GM12878 (cell line): ENCODE results near the gene C1orf21. TPM values are rescaled to one million over a fixed set of nuclear protein-coding genes. Genes with fewer than 3 reads are reported as not detected.

Source experiments
- ATAC-seq: fragments of 200-7000 bp; cut with Tn5 transposase; 3 replicates; pipeline ENCODE4 v1.9.1; 2020; ENCODE audit warnings: mild to moderate bottlenecking, moderate library complexity
- BruUV-seq: library from RNA; stranded (reverse); fragments of 400-500 nt; replicated peaks from 2 replicates; lab custom pipeline; 2021; lab: Mats Ljungman, UMichigan
- CTCF ChIA-PET: fragments of 300-600 bp; sonication (Branson Sonifier 250); formaldehyde crosslinking; extraction: SDS; loops from one replicate; lab custom pipeline; 2021; ENCODE audit warnings: inconsistent platforms; lab: Yijun Ruan, JAX
- POLR2A ChIA-PET: fragments of 350-600 bp; formaldehyde crosslinking; extraction: SDS; loops from one replicate; lab custom pipeline; 2021; ENCODE audit warnings: inconsistent platforms; lab: Charles Lee
- RAD21 ChIA-PET: fragments of 300-600 bp; sonication (Branson Sonifier 250); formaldehyde crosslinking; loops from one replicate; lab custom pipeline; 2023; ENCODE audit warnings: antibody characterized with exemption; ENCODE audit not compliant: unreplicated experiment; lab: Charles Lee
- SMC1A ChIA-PET: fragments of 300-600 bp; sonication (Branson Sonifier 250); formaldehyde crosslinking; loops from one replicate; lab custom pipeline; 2023; ENCODE audit not compliant: unreplicated experiment, uncharacterized antibody; lab: Charles Lee
- DNase-seq: peaks from one replicate; pipeline ENCODE4 v3.0.0-alpha.2; 2011; ENCODE audit warnings: low read depth, low spot score
- FAIRE-seq: peaks from 3 replicates; lab custom pipeline; 2011; peaks lifted over from hg19 to GRCh38; lab: Jason Lieb, UNC
- H2AFZ ChIP-seq: 2 replicates; pipeline ENCODE4 v1.6.0; 2011; ENCODE audit warnings: low read depth, low read length, control low read depth; ENCODE audit not compliant: control insufficient read depth
- H3K27ac ChIP-seq: 2 replicates; pipeline ENCODE4 v1.5.1; 2011; ENCODE audit warnings: control low read depth; ENCODE audit not compliant: control insufficient read depth, insufficient read depth
- H3K27me3 ChIP-seq, 2 experiments: replicated peaks in 1 of 2; 2 replicates each; pipeline versions ENCODE4 v1.6.0 to v1.6.1; 2011; ENCODE audit warnings: low read length in 1 of 2; ENCODE audit not compliant: control insufficient read depth in 2 of 2, insufficient read depth in 2 of 2
- H3K36me3 ChIP-seq, 2 experiments: 2 replicates each; pipeline ENCODE4 v1.5.1; 2011; ENCODE audit warnings: low read length in 1 of 2; ENCODE audit not compliant: control insufficient read depth in 2 of 2, insufficient read depth in 2 of 2
- H3K4me1 ChIP-seq: 2 replicates; pipeline ENCODE4 v1.6.1; 2011; ENCODE audit warnings: mild to moderate bottlenecking, low read length, moderate library complexity, mixed read lengths; ENCODE audit not compliant: control insufficient read depth, insufficient read depth
- H3K4me2 ChIP-seq: 2 replicates; pipeline ENCODE4 v1.6.0; 2011; ENCODE audit warnings: control low read depth; ENCODE audit not compliant: control insufficient read depth, insufficient read depth
- H3K4me3 ChIP-seq: fragments of 200-600 bp; sonication (generic); 2 replicates; pipeline ENCODE4 v1.5.1; 2016
- H3K79me2 ChIP-seq: 2 replicates; pipeline ENCODE4 v1.6.0; 2011; ENCODE audit warnings: low read length; ENCODE audit not compliant: control insufficient read depth, insufficient read depth
- H3K9ac ChIP-seq: 2 replicates; pipeline ENCODE4 v1.8.0; 2011; ENCODE audit warnings: low read length, control low read depth, mixed read lengths; ENCODE audit not compliant: control insufficient read depth, insufficient read depth
- H3K9me3 ChIP-seq: replicated peaks from 3 replicates; pipeline ENCODE4 v1.5.1; 2011; ENCODE audit warnings: mild to moderate bottlenecking, low read length; ENCODE audit not compliant: control insufficient read depth, insufficient read depth
- H4K20me1 ChIP-seq: 2 replicates; pipeline ENCODE4 v1.6.0; 2011; ENCODE audit not compliant: control insufficient read depth, insufficient read depth
- BACH1 ChIP-seq: fragments of 450-650 bp; IDR thresholded peaks from 2 replicates; pipeline ENCODE4 v1.6.1; 2017; ENCODE audit warnings: mild to moderate bottlenecking, borderline replicate concordance
- CREM ChIP-seq: IDR thresholded peaks from 2 replicates; pipeline ENCODE4 v1.6.1; 2014; ENCODE audit warnings: antibody characterized with exemption, low read depth
- E4F1 ChIP-seq: fragments of 450-650 bp; IDR thresholded peaks from 2 replicates; pipeline ENCODE4 v1.6.1; 2018; ENCODE audit warnings: borderline replicate concordance, mild to moderate bottlenecking; ENCODE audit not compliant: partially characterized antibody
- FOS ChIP-seq: IDR thresholded peaks from 3 replicates; pipeline ENCODE4 v1.6.1; 2011; ENCODE audit warnings: borderline replicate concordance; ENCODE audit not compliant: insufficient read length; ENCODE audit errors: extremely low read depth
- GABPA ChIP-seq: IDR thresholded peaks from 2 replicates; pipeline ENCODE4 v1.6.1; 2014; ENCODE audit warnings: antibody characterized with exemption, low read depth, mild to moderate bottlenecking, inconsistent platforms
- MYB ChIP-seq: fragments of 150-350 bp; IDR thresholded peaks from 2 replicates; pipeline ENCODE4 v1.6.1; 2014; ENCODE audit warnings: mild to moderate bottlenecking, low read depth, low read length, borderline replicate concordance
- NR2F1 ChIP-seq: fragments of 450-650 bp; conservative IDR thresholded peaks from 2 replicates; pipeline ENCODE4 v1.6.1; 2017; ENCODE audit warnings: mild to moderate bottlenecking
- POU2F2 ChIP-seq: IDR thresholded peaks from 3 replicates; pipeline ENCODE4 v1.6.1; 2011; ENCODE audit warnings: low read depth, mild to moderate bottlenecking, low read length, borderline replicate concordance
- TCF3 ChIP-seq: IDR thresholded peaks from 2 replicates; pipeline ENCODE4 v1.6.1; 2012; ENCODE audit warnings: low read depth, mild to moderate bottlenecking, low read length, borderline replicate concordance; ENCODE audit not compliant: insufficient read depth
- ZNF207 ChIP-seq: fragments of 450-650 bp; IDR thresholded peaks from 2 replicates; pipeline ENCODE4 v1.6.1; 2014; ENCODE audit warnings: antibody characterized with exemption, mild to moderate bottlenecking, borderline replicate concordance
- WGBS: methylation state at CpG from one replicate; pipeline ENCODE4 v1.1.6; 2016; ENCODE audit warnings: low lambda C conversion rate; ENCODE audit not compliant: insufficient replicate concordance, insufficient coverage; ENCODE audit errors: missing lambda C conversion rate; 5-methylcytosine and 5-hydroxymethylcytosine counted together
- in situ Hi-C: fragments of 300-500 bp; cut with MboI; formaldehyde crosslinking; loops from 9 replicates; pipeline ENCODE4 v1.14.3; 2018; ENCODE audit warnings: mixed read lengths
- intact Hi-C: fragments of 100-400 bp; cut with micrococcal nuclease; formaldehyde crosslinking; loops from one replicate; pipeline ENCODE4 v1.14.2; 2022; ENCODE audit not compliant: unreplicated experiment
- polyA plus RNA-seq, 11 experiments: library from polyadenylated mRNA; depleted of rRNA in 4 of 11; unstranded in 6 of 11; stranded (reverse) in 5 of 11; fragments of >200 nt; fragmentation: Nextera tagmentation in 4 of 11; fragmentation: Illumina TruSeq in 1 of 11; extraction: Ambion mirVana in 4 of 11; extraction: Trizol in 1 of 11; gene quantifications; 1 replicate in 1 of 11; 2 replicates in 10 of 11; pipeline versions ENCODE4 v1.2.1 to v1.2.3, GENCODE V29; 2011 to 2016; ENCODE audit warnings: inconsistent platforms in 2 of 11, missing spikeins in 2 of 11, low read depth in 1 of 11
- total RNA-seq, 4 experiments: library from RNA; depleted of rRNA in 3 of 4; stranded (reverse); fragments of >200 nt in 3 of 4; fragmentation: Illumina TruSeq in 1 of 4; extraction: Trizol in 1 of 4; gene quantifications; 2 replicates each; pipeline versions ENCODE4 v1.2.1 to v1.2.3, GENCODE V29; 2013 to 2021
- TF ChIP-seq, protein P1 (sequence below): fragments of 450-650 bp; IDR thresholded peaks from 2 replicates; pipeline ENCODE4 v1.6.1; 2017; ENCODE audit warnings: low read depth, mild to moderate bottlenecking, moderate library complexity
- TF ChIP-seq, protein P2 (sequence below): fragments of 450-650 bp; IDR thresholded peaks from 2 replicates; pipeline ENCODE4 v1.6.1; 2016; ENCODE audit warnings: mild to moderate bottlenecking
- TF ChIP-seq, protein P3 (sequence below): fragments of 150-350 bp; IDR thresholded peaks from 2 replicates; pipeline ENCODE4 v1.6.1; 2016; ENCODE audit warnings: low read depth, low read length

The C1orf21 gene
- total and polyA plus RNA-seq, 10 of the 15 experiments (the other 5 are each of a cell fraction or from before 2014, with no cell fraction given), result 0.03 to 1.6 (median 0.17) TPM; not detected in 3

DNA sequence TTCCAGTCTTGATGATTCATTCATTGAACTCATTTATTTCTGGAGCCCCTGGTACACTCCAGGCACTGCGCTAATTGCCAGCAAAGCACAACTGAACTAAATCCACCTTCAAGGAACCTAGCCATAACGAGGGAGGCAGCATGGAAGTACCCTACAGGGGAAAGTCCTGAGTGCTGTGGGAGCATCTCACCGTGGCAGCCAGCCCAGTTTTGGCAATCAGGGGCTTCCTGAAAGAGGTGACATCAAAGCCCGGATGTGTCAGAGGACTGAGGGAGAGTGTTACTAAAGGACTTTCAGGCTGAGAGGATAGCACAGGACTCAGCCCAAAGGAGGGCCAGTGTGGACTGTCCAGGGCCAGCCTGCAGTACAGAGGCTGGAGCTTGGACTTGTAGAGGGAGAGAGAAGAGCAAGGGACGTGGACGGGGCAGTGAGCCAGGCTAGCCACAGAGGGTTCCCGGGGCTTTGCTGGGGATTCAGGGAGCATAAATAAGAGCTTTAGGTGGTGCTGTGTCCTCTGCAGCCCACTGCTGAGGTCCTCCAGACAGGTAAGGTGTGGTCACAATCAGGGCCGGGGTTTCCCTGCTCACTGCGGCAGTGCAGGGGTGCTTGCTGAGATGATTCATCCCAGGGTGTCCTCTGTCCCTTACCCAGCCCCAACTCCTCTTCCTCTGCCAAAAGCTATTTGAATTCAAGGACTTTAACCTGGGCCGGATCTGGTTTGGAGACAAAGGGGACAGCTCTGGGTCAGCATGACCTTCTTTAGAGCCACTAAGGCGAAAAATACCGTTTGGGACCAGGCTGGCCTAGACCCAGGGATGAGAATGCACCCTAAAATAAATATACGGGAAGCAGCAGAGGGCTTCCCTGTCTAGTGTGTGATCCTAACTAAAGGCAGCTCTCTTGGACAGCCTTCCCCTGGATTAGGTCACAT, 239.5 kb downstream of the C1orf21 start (continued):
- TF ChIP-seq E4F1, result no peak
- TF ChIP-seq, protein P1, sequence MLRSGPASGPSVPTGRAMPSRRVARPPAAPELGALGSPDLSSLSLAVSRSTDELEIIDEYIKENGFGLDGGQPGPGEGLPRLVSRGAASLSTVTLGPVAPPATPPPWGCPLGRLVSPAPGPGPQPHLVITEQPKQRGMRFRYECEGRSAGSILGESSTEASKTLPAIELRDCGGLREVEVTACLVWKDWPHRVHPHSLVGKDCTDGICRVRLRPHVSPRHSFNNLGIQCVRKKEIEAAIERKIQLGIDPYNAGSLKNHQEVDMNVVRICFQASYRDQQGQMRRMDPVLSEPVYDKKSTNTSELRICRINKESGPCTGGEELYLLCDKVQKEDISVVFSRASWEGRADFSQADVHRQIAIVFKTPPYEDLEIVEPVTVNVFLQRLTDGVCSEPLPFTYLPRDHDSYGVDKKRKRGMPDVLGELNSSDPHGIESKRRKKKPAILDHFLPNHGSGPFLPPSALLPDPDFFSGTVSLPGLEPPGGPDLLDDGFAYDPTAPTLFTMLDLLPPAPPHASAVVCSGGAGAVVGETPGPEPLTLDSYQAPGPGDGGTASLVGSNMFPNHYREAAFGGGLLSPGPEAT, result no peak
- TF ChIP-seq NR2F1, result no peak
- TF ChIP-seq CREM, result no peak
- no peak for TF ChIP-seq GABPA
- TF ChIP-seq FOS, result no peak

DNA sequence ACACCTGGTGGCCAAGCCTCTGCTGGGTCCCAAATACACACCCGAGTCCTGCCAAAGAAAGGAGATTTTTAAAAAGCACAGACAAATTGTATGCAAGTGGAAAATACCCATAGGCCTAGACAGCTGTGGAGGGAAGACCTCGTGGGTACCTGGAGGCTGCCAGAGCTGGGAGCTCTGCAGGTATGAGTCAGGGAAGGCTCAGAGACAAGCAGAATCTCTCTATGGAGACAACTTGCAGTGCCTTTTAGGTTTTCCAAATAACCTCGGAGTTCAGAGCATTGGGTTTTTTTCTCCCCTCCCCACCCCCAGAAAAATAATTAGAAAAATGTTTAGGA, 240.1 kb downstream of the C1orf21 start:
- no peak overlapping the region for H3K9ac ChIP-seq
- ChIA-PET SMC1A (no interaction called here), CTCF (no interaction called here), POLR2A (no interaction called here), RAD21 (no interaction called here)
- no peaks in the 10 kb centered on the region for H3K79me2 ChIP-seq
- no TSS peak for BruUV-seq
- H3K27ac ChIP-seq, result no peak overlapping the region
- H2AFZ ChIP-seq, result no peak overlapping the region
- in situ Hi-C loops (no loop called here), intact Hi-C loops (no loop called here)
- no peak for FAIRE-seq
- ATAC-seq, result no peak
- no peak for DNase-seq
- peaks cover 0 to 3% of the 10 kb centered on the region in 2 experiments; a peak in 3 of 4 replicates for H3K27me3 ChIP-seq
- H3K4me1 ChIP-seq, result no peaks in the 10 kb centered on the region
- H4K20me1 ChIP-seq, result no peaks in the 10 kb centered on the region
- no peak overlapping the region for H3K4me3 ChIP-seq
- WGBS, result 41% methylated on average over 3 of the region's 3 CpGs
- no peak overlapping the region for H3K4me2 ChIP-seq
- H3K9me3 ChIP-seq, result no peaks in the 10 kb centered on the region
- no peaks in the 10 kb centered on the region for H3K36me3 ChIP-seq
- TF ChIP-seq TCF3 (no peak), FOS (no peak), MYB (no peak), BACH1 (no peak), POU2F2 (no peak), ZNF207 (no peak)
- TF ChIP-seq, protein P2, sequence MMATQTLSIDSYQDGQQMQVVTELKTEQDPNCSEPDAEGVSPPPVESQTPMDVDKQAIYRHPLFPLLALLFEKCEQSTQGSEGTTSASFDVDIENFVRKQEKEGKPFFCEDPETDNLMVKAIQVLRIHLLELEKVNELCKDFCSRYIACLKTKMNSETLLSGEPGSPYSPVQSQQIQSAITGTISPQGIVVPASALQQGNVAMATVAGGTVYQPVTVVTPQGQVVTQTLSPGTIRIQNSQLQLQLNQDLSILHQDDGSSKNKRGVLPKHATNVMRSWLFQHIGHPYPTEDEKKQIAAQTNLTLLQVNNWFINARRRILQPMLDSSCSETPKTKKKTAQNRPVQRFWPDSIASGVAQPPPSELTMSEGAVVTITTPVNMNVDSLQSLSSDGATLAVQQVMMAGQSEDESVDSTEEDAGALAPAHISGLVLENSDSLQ, result no peak
- TF ChIP-seq, protein P3, sequence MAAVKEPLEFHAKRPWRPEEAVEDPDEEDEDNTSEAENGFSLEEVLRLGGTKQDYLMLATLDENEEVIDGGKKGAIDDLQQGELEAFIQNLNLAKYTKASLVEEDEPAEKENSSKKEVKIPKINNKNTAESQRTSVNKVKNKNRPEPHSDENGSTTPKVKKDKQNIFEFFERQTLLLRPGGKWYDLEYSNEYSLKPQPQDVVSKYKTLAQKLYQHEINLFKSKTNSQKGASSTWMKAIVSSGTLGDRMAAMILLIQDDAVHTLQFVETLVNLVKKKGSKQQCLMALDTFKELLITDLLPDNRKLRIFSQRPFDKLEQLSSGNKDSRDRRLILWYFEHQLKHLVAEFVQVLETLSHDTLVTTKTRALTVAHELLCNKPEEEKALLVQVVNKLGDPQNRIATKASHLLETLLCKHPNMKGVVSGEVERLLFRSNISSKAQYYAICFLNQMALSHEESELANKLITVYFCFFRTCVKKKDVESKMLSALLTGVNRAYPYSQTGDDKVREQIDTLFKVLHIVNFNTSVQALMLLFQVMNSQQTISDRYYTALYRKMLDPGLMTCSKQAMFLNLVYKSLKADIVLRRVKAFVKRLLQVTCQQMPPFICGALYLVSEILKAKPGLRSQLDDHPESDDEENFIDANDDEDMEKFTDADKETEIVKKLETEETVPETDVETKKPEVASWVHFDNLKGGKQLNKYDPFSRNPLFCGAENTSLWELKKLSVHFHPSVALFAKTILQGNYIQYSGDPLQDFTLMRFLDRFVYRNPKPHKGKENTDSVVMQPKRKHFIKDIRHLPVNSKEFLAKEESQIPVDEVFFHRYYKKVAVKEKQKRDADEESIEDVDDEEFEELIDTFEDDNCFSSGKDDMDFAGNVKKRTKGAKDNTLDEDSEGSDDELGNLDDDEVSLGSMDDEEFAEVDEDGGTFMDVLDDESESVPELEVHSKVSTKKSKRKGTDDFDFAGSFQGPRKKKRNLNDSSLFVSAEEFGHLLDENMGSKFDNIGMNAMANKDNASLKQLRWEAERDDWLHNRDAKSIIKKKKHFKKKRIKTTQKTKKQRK, result no peak
